Panc1 (cell line): ENCODE measurements around the gene SESN1.

Experiments
- CTCF ChIP-seq: fragments of 450-650 bp; IDR thresholded peaks from 2 replicates; pipeline ENCODE4 v1.5.1; 2017; ENCODE audit warnings: mild to moderate bottlenecking
- POLR2AphosphoS5 ChIP-seq: IDR thresholded peaks from 2 replicates; pipeline ENCODE4 v1.6.1; 2012; ENCODE audit warnings: mild to moderate bottlenecking, low read depth, low read length, moderate library complexity
- REST ChIP-seq, 2 experiments: IDR thresholded peaks; 2 replicates each; pipeline ENCODE4 v1.6.1; 2011 to 2012; ENCODE audit warnings: low read depth in 2 of 2, control low read depth in 1 of 2, low read length in 1 of 2, mild to moderate bottlenecking in 1 of 2, moderate library complexity in 1 of 2; ENCODE audit not compliant: insufficient read depth in 1 of 2
- SIN3A ChIP-seq: IDR thresholded peaks from 2 replicates; pipeline ENCODE4 v1.6.1; 2012; ENCODE audit warnings: low read depth, mild to moderate bottlenecking, low read length, moderate library complexity, borderline replicate concordance; ENCODE audit not compliant: insufficient read depth
- TCF7L2 ChIP-seq: IDR thresholded peaks from 2 replicates; pipeline ENCODE4 v1.6.1; 2011; ENCODE audit warnings: mild to moderate bottlenecking, low read depth, low read length, inconsistent platforms

GRCh38 chr6:109009962-109010704 lies 84.5 kb downstream of the SESN1 start:
- no peak for TF ChIP-seq TCF7L2
- no peak for TF ChIP-seq CTCF
- no peak for TF ChIP-seq POLR2AphosphoS5
- TF ChIP-seq REST (IDR thresholded peaks at IDR 0.05; ENCODE audit: insufficient read depth in 1 of 2, low read depth in 2 of 2, low read length in 1 of 2) = no peak
- TF ChIP-seq SIN3A = no peak
